ENCODE measurements around the gene CDH4.

Gene CDH4

DNA sequence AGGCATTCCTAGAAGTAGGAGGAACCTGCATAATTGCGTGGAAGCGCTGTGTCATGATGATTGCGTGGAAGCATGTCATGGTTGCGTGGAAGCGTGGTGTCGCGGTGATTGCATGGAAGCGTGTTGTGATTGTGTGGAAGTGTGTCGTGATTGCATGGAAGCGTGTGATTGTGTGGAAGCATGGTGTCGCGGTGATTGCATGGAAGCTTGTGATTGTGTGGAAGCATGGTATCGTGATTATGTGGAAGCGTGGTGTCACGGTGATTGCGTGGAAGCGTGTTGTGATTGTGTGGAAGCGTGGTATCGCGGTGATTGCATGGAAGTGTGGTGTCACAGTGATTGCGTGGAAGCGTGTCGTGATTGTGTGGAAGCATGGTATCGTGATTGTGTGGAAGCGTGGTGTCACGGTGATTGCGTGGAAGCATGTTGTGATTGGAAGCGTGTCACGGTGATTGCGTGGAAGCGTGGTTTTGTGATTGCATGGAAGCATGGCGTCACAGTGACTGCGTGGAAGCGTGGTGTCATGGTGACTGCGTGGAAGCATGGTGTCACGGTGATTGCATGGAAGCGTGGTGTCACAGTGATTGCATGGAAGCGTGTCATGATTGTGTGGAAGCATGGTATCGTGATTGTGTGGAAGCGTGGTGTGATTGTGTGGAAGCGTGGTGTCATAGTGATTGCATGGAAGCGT is 667.8 kb downstream of the CDH4 start:
- Histone ChIP-seq H3K36me3 (ENCODE audit: control insufficient read depth in 1 of 2, insufficient read depth in 2 of 2, low read length in 2 of 2) (no peaks in the 10 kb centered on the region), H3K4me3 (ENCODE audit: low read depth in 1 of 2, low read length in 2 of 2) (no peak overlapping the region), H3K27ac (ENCODE audit: low read length) (no peak overlapping the region), H3K9me3 (ENCODE audit: control insufficient read depth in 1 of 2, low read length in 2 of 2) (peaks cover 0 to 7% of the 10 kb centered on the region in 2 donors), H3K27me3 (ENCODE audit: low read depth, low read length) (no peaks in the 10 kb centered on the region), H3K4me1 (ENCODE audit: control insufficient read depth in 1 of 2, insufficient read depth in 2 of 2, low read length in 2 of 2) (no peaks in the 10 kb centered on the region)

DNA sequence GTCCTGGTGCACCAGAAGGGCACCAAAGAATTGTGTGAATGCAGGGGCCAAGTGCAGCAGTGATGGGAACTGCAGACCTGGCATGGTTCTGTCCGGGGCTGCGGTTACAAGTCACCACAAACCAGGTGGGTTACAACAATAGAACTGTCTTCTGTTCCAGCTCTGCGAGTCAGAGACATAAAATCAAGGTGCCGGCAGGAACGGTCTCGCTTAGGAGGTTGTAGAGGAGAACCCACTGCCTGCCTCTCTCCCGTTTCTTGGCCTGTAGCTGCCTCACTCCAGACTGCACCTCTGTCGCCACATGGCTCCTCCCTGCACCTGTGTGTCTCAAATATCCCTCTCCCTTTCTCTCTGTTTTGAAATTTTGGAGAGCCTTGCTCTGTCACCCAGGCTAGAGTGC is 670.4 kb downstream of the CDH4 start:
- Histone ChIP-seq H3K4me1 (ENCODE audit: control insufficient read depth in 1 of 2, insufficient read depth in 2 of 2, low read length in 2 of 2) (no peaks in the 10 kb centered on the region), H3K4me3 (ENCODE audit: low read depth in 1 of 2, low read length in 2 of 2) (no peak overlapping the region), H3K27ac (ENCODE audit: low read length) (no peak overlapping the region), H3K27me3 (ENCODE audit: low read depth, low read length) (no peaks in the 10 kb centered on the region), H3K36me3 (ENCODE audit: control insufficient read depth in 1 of 2, insufficient read depth in 2 of 2, low read length in 2 of 2) (no peaks in the 10 kb centered on the region), H3K9me3 (ENCODE audit: control insufficient read depth in 1 of 2, low read length in 2 of 2) (peaks cover 0 to 7% of the 10 kb centered on the region in 2 donors)

DNA sequence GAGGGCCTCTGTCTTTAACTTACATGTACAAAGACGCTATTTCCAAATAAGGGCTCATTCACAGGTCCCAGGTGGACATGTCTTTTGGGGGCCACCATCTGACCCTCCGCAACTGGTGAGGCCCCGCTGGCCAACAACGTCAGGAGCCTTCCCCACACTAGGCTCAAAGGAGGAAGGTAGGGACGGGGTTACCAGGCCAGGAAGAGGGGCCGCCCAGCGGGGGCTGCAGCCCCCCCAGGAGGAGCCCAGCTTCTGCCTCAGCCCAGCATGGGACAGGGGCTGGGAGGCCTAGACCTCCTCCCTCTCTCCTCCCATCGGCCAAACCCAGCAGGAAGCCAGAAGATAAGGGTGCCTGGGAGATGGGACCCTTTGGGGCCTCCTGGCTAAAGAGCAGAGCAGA is 670.9 kb downstream of the CDH4 start:
- peaks cover 0 to 7% of the 10 kb centered on the region in 2 donors for H3K9me3 ChIP-seq (ENCODE audit: control insufficient read depth in 1 of 2, low read length in 2 of 2)
- no peaks in the 10 kb centered on the region for H3K27me3 ChIP-seq (ENCODE audit: low read depth, low read length)
- no peak overlapping the region for H3K4me3 ChIP-seq (ENCODE audit: low read depth in 1 of 2, low read length in 2 of 2)
- no peak overlapping the region for H3K27ac ChIP-seq (ENCODE audit: low read length)
- H3K36me3 ChIP-seq (ENCODE audit: control insufficient read depth in 1 of 2, insufficient read depth in 2 of 2, low read length in 2 of 2): no peaks in the 10 kb centered on the region
- H3K4me1 ChIP-seq (ENCODE audit: control insufficient read depth in 1 of 2, insufficient read depth in 2 of 2, low read length in 2 of 2): no peaks in the 10 kb centered on the region

DNA sequence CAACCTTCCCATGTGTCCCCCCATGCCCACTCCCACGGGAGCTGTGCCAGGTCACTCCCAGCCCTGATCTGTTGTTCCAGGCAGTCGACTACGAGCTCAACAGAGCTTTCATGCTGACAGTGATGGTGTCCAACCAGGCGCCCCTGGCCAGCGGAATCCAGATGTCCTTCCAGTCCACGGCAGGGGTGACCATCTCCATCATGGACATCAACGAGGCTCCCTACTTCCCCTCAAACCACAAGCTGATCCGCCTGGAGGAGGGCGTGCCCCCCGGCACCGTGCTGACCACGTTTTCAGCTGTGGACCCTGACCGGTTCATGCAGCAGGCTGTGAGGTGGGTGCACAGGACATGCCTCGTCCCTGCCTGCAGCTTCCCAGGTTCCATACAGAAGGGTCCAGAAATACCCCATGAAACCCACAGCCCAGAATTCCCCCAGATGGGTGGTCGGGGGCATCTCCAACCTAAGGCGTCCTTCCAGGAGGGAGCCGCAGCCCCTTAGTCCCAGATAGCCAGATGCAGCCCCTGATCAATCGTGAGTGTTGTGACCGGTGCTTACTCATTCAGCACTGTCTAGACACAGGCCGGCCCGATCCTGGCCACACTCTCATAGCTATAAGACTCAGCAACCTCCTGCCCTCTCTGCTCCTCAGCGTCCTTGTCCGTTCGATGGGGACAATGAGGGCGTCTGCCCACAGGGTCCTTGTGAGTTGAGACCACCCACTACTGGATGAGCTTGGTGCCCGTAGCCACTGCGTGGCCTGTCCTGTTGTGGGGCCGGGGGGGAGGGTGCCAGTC is 671.5 kb downstream of the CDH4 start:
- Histone ChIP-seq H3K9me3 (ENCODE audit: control insufficient read depth in 1 of 2, low read length in 2 of 2) (peaks cover 0 to 7% of the 10 kb centered on the region in 2 donors), H3K4me1 (ENCODE audit: control insufficient read depth in 1 of 2, insufficient read depth in 2 of 2, low read length in 2 of 2) (no peaks in the 10 kb centered on the region), H3K36me3 (ENCODE audit: control insufficient read depth in 1 of 2, insufficient read depth in 2 of 2, low read length in 2 of 2) (no peaks in the 10 kb centered on the region), H3K27ac (ENCODE audit: low read length) (no peak overlapping the region), H3K4me3 (ENCODE audit: low read depth in 1 of 2, low read length in 2 of 2) (no peak overlapping the region), H3K27me3 (ENCODE audit: low read depth, low read length) (no peaks in the 10 kb centered on the region)

DNA sequence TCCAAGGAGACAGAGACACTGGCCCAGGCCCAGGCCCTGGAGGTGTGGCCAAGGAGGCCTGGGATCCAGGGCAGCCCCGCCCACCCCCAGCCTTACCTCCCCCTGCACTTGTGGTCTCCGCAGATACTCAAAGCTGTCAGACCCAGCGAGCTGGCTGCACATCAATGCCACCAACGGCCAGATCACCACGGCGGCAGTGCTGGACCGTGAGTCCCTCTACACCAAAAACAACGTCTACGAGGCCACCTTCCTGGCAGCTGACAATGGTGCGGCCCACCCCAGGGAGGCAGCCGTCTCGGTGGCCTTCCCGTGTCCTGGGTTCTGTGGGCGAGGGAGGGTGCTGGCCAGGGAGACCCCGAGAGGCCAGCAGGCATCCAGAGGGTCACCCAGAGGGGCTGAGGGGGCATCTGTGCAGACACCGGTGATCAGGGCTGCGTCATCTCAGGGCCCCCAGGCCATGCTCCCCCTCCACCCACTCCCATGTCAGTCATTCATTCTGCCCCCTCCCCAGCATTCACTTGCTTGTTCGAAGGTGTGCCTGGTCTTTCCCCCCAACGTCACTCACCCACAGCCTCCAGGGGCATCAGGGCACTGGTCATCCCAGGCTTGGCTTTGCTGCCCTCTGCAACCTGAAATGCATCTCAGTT is 672.3 kb downstream of the CDH4 start:
- Histone ChIP-seq H3K9me3 (ENCODE audit: control insufficient read depth in 1 of 2, low read length in 2 of 2) (peaks cover 0 to 7% of the 10 kb centered on the region in 2 donors), H3K4me1 (ENCODE audit: control insufficient read depth in 1 of 2, insufficient read depth in 2 of 2, low read length in 2 of 2) (no peaks in the 10 kb centered on the region), H3K36me3 (ENCODE audit: control insufficient read depth in 1 of 2, insufficient read depth in 2 of 2, low read length in 2 of 2) (no peaks in the 10 kb centered on the region), H3K4me3 (ENCODE audit: low read depth in 1 of 2, low read length in 2 of 2) (no peak overlapping the region), H3K27me3 (ENCODE audit: low read depth, low read length) (no peaks in the 10 kb centered on the region), H3K27ac (ENCODE audit: low read length) (no peak overlapping the region)

DNA sequence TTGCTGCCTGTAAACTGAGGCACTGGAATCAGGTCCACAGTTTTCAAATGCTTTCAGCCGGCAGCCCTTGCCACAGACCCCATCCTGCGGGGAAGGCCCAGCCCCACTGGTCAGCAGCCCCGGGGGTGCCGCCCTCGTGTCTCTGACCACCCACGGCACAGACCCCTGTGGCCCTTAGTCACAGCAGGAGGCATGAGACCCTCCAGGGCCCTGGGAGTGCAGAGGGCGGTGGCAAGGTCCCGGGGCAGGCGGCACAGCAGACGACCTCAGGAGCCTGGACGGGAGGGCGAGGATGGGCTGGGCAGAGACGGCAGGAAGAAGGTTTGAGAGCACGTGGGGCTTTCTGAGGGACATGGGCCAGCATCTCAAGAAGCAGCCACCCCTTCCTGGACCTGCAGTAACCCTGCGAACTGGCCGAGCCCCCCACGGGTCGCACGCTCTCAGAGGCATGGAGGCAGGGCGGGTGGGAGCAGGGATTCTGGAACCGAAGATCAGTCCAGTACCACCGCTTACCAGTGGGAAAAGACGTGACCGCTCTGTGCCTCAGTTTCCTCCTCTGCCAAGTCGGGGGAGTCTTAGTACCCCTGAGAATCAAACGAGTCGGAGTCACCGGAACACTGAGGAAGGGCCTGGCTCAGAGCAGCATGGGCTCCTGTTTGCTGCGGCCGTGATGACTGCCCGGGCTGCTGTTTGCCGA is 672.9 kb downstream of the CDH4 start:
- Histone ChIP-seq H3K27me3 (ENCODE audit: low read depth, low read length) (no peaks in the 10 kb centered on the region), H3K9me3 (ENCODE audit: control insufficient read depth in 1 of 2, low read length in 2 of 2) (peaks cover 0 to 6% of the 10 kb centered on the region in 2 donors), H3K4me3 (ENCODE audit: low read depth in 1 of 2, low read length in 2 of 2) (no peak overlapping the region), H3K27ac (ENCODE audit: low read length) (no peak overlapping the region), H3K4me1 (ENCODE audit: control insufficient read depth in 1 of 2, insufficient read depth in 2 of 2, low read length in 2 of 2) (no peaks in the 10 kb centered on the region), H3K36me3 (ENCODE audit: control insufficient read depth in 1 of 2, insufficient read depth in 2 of 2, low read length in 2 of 2) (no peaks in the 10 kb centered on the region)

DNA sequence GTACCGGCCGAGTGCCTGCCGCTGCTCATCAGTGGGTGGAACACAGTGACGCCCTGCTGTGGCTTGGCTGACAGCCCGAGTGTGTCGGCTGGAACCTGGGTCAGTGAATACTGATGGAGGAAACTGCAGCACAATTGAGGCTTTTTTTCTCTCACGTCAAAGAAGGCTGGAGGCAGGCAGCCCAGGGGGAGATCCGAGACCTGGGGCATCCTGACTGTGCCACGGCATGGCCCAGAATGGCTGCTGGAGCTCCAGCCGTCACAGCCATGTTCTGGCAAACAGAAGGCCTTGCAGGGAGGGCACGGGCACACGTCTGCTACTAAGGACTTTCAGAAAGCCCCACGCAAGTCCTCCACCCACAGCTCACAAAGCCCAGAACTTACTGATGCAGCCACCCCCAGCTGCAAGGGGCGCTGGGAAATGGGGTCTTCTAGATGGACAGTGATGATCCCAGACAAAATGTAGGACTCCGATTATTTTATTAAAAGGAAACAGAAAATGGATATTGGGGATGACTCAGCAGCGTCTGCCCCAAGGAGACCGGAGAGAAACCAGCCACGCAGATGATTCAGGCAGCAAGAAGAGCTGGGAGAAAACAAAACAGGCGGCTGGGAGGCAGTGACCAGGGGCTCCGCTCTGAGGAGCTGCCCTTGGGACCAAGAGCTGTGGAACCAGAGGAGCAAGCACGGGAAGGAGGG is 673.6 kb downstream of the CDH4 start:
- Histone ChIP-seq H3K27ac (ENCODE audit: low read length) (no peak overlapping the region), H3K9me3 (ENCODE audit: control insufficient read depth in 1 of 2, low read length in 2 of 2) (peaks cover 0 to 4% of the 10 kb centered on the region in 2 donors), H3K4me1 (ENCODE audit: control insufficient read depth in 1 of 2, insufficient read depth in 2 of 2, low read length in 2 of 2) (no peaks in the 10 kb centered on the region), H3K36me3 (ENCODE audit: control insufficient read depth in 1 of 2, insufficient read depth in 2 of 2, low read length in 2 of 2) (no peaks in the 10 kb centered on the region), H3K27me3 (ENCODE audit: low read depth, low read length) (no peaks in the 10 kb centered on the region), H3K4me3 (ENCODE audit: low read depth in 1 of 2, low read length in 2 of 2) (no peak overlapping the region)

DNA sequence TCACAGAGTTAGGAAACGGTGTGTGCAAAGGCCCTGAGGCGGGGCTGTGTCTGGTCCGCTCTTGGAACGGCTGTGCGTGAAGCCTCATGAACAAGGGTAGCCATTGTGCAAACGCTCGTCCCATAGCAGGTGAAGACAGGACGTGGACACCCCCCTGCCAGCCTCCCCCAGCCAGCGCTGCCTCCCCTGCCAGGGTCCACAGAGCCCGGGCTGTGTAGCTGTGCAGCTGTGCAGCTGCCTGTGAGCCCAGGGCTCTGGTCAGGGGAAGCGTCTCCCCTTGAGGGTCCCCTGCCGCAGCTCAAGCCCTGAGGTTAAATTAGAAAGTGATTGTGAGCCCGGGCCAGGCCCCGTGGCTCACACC is 674.2 kb downstream of the CDH4 start:
- H3K4me3 ChIP-seq (ENCODE audit: low read depth in 1 of 2, low read length in 2 of 2): no peak overlapping the region
- H3K27ac ChIP-seq (ENCODE audit: low read length): no peak overlapping the region
- H3K9me3 ChIP-seq (ENCODE audit: control insufficient read depth in 1 of 2, low read length in 2 of 2): peaks cover 0 to 4% of the 10 kb centered on the region in 2 donors
- no peaks in the 10 kb centered on the region for H3K27me3 ChIP-seq (ENCODE audit: low read depth, low read length)
- no peaks in the 10 kb centered on the region for H3K36me3 ChIP-seq (ENCODE audit: control insufficient read depth in 1 of 2, insufficient read depth in 2 of 2, low read length in 2 of 2)
- no peaks in the 10 kb centered on the region for H3K4me1 ChIP-seq (ENCODE audit: control insufficient read depth in 1 of 2, insufficient read depth in 2 of 2, low read length in 2 of 2)

DNA sequence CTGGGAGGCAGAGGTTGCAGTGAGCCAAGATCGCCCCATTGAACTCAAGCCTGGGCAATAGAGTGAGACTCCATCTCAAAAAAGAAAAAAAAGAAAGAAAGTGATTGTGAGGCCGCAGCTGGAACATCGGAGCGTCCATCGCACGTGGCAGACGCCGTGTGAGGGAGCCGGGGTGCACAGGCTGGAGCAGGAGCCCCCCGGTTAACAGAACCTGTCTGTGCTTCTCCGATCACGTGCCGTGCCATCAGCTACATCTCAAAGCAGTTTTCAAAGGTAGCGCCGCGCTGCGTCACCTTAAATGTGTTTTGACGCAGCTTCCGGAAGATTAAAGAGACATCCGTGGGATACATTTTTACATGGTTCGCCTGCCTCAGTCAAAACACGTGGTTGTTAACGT is 674.7 kb downstream of the CDH4 start:
- Histone ChIP-seq H3K9me3 (ENCODE audit: control insufficient read depth in 1 of 2, low read length in 2 of 2) (peaks cover 0 to 4% of the 10 kb centered on the region in 2 donors), H3K27ac (ENCODE audit: low read length) (no peak overlapping the region), H3K36me3 (ENCODE audit: control insufficient read depth in 1 of 2, insufficient read depth in 2 of 2, low read length in 2 of 2) (no peaks in the 10 kb centered on the region), H3K4me3 (ENCODE audit: low read depth in 1 of 2, low read length in 2 of 2) (no peak overlapping the region), H3K4me1 (ENCODE audit: control insufficient read depth in 1 of 2, insufficient read depth in 2 of 2, low read length in 2 of 2) (no peaks in the 10 kb centered on the region), H3K27me3 (ENCODE audit: low read depth, low read length) (no peaks in the 10 kb centered on the region)

DNA sequence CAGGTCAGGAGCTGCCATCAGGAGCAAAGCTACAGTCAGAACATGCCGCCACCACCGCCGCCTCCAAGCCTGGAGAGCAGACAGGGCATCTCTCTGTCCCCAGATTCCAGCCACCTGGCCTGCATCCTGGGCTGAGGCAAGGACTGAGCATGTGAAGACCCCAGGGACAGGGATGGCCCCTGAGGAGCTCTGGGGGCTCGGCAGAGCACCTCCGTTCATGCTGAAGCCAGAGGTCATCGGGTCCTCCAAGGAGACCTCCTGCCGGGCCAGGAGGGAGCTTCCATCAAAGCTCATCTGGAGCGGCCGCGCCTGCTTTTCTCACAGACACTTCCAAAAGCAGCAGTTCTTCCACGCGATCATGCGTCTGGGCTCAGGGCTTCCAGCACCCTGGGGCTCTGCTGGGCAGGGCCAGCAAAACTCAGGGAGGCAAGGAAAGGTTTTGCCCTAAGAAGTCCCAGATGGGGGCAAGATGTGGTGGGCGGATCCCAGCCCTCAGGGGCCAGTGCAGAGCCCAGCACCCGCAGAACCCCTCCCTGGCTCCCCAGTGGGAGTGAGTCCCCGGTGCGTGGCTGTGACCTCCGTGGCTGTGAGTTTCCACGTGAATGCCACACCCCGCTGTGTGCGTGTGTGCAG is 675.2 kb downstream of the CDH4 start:
- Histone ChIP-seq H3K9me3 (ENCODE audit: control insufficient read depth in 1 of 2, low read length in 2 of 2) (peaks cover 0 to 4% of the 10 kb centered on the region in 2 donors), H3K27me3 (ENCODE audit: low read depth, low read length) (no peaks in the 10 kb centered on the region), H3K27ac (ENCODE audit: low read length) (no peak overlapping the region), H3K4me1 (ENCODE audit: control insufficient read depth in 1 of 2, insufficient read depth in 2 of 2, low read length in 2 of 2) (no peaks in the 10 kb centered on the region), H3K36me3 (ENCODE audit: control insufficient read depth in 1 of 2, insufficient read depth in 2 of 2, low read length in 2 of 2) (no peaks in the 10 kb centered on the region), H3K4me3 (ENCODE audit: low read depth in 1 of 2, low read length in 2 of 2) (no peak overlapping the region)
